HG03565 (cell line): Measurements from ENCODE around the gene SMCR8.
"Not testable (repeated sequence)": the region's sequence is repeated elsewhere in the genome, so short reads cannot be mapped to it uniquely, and the experiment has no call there.

Source experiments
- ATAC-seq: cut with Tn5 transposase; IDR thresholded peaks from one replicate; pipeline ENCODE4 v1.9.1; 2021; ENCODE audit warnings: mild to moderate bottlenecking, moderate library complexity; ENCODE audit not compliant: unreplicated experiment

Gene SMCR8

DNA sequence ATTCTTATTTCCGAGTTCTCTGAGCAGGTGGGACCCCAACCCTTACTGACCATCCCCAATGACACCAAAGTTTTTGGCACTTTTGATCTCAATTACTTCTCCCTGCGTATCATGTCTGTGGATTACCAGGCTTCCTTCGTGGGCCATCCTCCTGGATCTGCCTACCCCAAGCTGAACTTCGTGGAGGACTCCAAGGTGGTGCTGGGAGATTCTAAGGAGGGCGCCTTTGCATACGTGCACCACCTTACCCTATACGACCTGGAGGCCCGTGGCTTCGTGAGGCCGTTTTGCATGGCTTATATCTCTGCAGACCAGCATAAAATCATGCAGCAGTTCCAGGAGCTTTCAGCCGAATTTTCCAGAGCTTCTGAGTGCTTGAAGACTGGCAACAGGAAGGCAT lies 868 bp downstream of the SMCR8 start:
- ATAC-seq = no peak

DNA sequence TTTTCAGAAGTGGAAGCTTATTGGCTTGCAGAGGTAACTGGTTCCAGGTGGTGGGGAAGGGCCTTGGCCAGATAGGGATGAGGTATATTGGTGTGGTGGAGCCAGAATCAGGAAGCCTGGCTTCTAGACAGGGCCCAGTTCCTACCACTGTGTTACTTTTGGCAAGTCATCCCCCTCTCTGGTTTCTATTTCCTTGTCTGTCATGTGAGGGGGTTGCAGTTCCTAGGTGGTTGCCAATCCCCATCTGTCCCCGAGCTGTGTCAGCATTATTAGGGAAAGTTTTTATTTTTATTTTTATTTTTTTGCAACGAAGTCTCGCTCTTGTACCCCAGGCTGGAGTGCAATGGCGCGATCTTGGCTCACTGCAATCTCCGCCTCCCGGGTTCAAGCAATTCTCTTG lies 3.0 kb downstream of the SMCR8 start:
- ATAC-seq = no peak

DNA sequence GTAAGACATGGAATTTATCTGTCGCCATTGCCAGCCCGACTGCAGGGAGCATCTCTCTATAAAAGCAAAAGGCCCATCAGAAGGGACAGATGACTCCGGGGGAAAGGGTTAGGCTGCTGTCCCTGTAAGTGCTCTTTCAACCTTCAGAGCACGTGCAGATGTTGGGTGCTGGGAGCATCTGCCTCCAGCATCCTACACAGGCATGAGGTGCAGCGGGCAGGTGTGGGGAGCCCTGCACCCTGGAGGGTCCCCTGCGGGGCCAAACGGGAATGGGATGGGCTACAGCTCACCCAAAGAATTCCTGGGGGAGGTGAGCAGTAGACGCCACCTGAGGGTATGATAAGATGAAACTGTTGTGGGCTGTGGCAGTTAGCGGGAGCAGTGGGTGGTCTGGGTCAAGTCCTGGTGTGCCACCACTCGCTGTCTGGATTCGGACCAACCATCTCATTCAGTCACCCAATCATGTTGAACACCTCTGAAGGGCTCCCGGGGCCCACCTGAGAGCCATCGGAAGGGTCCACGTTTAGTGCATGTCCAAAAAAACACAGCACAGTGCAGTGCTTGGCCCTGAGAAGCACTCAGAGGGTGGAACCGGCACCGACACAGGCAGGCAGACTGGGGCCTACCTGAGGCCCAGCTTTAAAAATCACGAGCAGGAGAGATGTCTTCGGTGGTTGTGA lies 3.8 kb downstream of the SMCR8 start:
- ATAC-seq = no peak

DNA sequence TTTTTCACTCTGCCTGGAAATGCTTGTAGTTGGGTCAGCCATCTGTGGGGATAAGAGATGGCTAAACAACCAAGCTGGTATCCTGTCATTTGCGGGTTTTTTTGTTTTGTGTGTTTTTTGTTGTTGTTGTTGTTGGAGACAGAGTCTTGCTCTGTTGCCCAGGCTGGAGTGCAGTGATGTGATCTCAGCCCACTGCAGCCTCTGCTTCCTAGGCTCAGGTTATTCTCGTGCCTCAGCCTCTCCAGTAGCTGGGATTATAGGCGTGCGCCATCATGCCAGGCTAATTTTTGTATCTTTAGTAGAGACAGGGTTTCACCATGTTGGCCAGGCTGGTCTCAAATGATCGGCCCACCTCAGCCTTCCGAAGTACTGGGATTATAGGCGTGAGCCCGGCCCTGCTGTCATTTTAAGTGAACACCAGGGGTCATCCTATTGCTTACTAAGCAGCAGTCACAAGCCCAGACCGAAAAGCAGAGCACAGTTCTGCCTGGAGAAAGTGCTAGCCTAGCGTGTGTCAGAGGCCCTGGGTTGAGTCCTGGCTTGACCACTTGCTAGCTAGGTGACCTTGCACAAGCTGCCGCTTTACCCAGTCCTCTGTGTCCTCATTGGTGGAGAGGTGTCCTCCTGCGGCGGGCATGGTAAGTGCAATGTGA lies 4.6 kb downstream of the SMCR8 start:
- no peak for ATAC-seq

DNA sequence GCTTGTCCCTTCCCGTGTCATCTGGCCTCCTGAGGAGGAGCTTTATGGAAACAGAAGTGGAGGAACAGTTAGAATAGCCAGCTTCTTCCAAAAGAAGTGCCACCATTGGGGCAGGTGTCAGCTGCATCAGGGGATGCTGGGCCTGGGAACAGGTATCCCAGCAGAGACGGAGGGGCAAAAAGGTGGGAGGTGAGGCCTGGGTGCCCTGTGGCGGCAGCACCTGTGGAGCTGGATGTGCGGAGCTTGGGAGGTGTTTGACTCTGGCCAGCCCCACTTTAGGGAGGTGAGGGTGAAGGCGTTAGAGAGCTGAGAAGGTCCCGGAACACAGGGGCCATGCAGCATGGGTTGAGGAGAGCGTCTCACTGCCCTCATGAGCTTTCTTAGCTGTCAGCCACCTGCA lies 5.2 kb downstream of the SMCR8 start:
- no peak for ATAC-seq

DNA sequence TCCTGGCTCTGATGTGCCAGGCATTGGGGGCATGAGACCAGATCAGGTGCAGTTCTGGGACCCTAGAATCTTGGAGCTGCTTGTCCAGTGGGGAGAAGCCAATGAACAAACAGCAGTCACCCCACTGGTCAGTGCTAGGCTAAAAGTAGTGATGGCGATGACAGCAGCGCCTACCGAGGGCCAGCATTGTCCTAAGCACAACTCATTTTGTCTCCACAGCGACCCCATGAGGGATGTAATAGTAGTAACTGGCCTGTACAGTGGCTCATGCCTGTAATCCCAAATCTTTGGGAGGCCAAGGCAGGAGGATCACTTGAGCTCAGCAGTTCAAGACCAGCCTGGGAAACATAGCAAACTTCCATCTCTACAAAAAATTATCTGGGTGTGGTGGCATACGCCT lies 6.2 kb downstream of the SMCR8 start:
- ATAC-seq = no peak

DNA sequence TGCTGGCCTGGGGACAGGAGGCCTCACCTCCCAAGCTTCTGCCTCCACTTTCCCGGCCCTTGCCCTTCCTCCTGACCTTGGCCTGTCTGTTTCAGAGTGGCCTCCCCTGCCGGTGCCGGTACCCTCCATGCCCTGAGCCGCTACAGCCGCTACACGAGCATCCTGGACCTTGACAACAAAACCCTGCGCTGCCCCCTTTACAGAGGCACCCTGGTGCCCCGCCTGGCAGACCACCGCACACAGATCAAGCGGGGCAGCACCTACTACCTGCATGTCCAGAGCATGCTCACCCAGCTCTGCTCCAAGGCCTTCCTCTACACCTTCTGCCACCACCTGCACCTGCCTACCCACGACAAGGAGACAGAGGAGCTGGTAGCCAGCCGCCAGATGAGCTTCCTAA lies 7.4 kb downstream of the SMCR8 start:
- no peak for ATAC-seq

DNA sequence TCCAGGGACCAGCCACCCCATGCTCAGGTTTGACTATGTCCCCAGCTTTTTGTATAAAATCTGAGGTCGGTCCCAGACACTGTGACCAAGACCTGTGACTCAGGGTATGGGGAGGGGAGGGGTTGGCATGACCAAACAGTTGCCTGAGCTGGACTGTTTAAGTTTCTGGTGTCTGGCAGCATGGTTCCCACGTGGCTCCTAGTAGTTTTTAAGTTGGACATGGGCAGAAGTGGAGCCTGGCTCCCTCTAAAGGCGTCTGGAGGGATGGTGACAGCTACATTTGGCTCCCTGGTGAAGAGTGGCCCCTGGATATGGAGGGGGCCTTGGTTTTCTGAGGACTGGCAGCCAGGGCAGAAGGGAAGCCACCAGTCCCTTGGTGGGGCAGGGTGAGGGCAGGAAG lies 7.9 kb downstream of the SMCR8 start:
- no peak for ATAC-seq

DNA sequence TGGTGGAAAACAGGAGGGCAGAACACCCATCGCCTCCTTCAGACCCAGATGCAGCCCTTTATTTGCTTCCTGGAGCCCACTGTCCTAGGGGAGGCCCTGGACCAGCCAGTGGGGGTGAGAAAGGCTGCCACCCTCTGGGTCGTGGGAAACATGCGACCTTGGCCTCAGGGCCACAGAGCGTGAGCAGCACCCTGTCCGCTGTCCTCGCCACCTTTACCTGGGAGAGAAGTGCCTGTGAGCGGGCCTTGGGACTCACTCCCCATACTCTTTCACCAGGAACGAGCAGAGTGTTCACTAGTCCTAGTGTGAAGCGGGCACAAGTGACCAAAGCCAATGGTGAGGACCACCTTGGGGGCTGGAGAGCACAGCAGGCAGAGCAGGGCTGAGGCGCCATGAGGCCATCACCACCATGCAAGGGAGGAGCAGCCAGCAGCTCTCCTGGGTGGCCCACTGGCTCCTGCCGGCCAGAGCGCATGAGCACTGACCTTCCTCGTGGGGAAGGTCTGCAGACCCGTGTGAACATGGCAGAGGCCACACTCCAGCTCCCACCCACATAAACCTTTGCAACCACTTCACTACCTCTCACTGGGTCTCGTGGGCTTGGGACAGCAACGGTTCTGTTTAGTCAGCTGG lies 8.5 kb downstream of the SMCR8 start:
- no peak for ATAC-seq

DNA sequence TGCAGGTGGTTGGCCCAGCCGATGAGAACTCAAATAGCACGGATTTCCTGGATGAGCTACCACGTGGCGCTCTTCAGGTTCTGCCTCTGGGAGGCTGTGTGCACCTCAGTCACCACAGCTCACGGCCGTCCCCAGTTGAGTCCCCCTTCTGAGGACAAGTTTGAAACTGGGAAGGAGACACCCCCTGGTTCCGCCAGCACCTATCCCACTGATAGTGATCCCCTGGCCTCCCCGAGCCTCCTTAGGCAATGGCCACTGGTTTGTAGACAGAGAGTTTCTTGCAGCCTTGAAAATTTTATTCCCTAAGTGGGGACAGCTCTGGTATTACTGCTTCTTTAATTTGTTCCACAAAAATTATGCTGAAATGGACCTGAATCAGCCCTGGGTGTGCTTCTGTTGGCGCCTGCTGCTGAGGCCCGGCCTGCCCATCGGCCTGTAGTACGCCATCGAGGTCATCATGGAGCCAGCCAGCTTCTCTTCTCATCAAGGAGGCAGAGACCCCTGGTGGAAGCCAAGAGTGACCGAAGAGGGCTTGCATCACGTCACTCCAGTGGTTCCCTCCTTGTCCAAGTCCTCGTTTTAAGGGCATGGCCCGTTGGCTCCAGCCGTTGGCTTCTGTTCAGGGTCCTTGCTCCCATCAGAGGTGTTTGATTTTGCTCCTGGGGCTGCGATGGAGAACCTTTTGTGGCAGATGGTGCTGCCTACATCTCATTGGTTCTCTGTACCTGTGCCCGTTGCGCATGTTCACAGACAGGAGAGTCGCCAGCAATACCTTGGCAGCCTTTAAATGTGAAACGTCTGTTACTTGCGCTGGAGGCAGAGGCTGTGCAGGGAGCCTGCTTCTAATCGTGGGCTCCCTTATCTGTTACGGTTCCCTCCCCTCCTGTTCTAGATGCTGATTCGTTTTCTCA lies 9.3 kb downstream of the SMCR8 start:
- no peak for ATAC-seq

DNA sequence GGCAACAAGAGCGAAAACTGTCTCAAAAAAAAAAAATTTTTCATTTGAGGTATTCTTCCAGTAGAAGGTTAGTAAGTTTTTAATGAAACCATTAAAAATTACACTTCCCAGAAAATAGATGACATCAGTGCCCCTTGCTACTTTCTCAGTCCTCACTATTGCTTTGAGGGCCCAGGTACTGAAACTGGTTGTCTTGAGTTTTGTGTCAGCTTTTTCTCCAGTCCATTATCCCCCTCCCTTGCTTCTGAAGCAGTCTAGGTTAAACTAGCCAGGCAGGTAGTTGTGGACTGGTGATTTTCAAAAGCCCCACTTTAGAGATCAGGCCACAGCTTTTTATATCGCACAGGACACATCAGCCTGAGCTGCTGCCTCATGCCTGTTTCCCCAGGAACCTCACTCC lies 10.9 kb downstream of the SMCR8 start:
- no peak for ATAC-seq

DNA sequence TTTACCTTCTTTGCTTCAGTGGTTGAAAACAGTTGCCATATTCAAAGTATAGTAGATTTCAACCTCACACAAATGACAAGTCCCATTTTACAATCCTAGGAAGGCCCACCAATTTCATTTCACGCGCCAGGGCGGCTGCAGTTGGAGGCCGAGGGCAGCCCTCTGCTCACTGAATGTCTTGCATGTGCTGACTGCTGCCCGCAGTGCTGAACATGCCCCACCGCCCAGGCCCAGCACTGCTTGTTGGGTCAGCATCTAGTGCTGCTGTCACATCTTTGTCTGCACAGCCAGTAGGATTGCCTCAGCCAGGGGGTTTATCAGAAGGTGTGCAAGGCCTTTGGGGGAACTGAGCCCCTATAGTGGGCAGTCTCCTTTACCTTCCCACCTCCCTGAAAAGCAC lies 11.5 kb downstream of the SMCR8 start:
- no peak for ATAC-seq

DNA sequence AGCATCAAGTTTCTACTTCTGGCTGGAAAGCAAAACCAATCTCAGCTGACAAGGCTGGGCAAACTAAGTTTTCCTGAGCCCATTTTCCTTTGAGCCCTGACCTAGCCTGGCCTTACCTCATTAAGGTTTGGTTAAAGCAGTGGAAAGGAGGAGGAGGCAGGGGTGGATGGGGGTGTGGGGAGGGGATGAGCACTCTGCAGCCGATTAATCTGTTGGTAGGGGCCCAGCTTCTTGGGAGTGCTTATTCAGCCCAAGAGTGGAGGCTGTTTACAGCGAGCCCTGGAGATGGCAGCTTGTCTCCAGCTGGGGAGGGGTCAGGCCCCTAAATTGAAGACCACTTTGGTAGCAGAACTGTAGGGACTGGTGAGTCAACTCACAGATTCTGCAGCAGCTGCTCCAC lies 12.0 kb downstream of the SMCR8 start:
- no peak for ATAC-seq

DNA sequence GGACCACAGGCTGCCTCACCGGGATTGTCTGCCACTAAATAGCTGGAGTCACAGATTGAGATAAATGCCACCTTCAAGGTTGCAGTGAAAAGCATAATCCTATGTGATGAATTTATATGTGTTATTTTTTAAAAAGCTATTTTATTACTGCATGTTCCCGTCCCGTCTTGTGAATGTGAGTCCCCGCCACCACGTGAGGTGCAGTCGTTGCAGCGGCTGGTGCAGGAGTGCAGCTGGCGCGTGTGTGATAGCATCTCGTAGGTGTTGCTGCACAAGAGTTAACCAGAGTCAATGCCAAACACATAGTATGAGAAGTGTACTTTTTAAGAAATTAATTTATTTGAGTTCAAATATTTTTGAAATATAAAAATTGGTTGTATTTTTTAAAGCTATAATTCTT lies 12.5 kb downstream of the SMCR8 start:
- no peak for ATAC-seq

DNA sequence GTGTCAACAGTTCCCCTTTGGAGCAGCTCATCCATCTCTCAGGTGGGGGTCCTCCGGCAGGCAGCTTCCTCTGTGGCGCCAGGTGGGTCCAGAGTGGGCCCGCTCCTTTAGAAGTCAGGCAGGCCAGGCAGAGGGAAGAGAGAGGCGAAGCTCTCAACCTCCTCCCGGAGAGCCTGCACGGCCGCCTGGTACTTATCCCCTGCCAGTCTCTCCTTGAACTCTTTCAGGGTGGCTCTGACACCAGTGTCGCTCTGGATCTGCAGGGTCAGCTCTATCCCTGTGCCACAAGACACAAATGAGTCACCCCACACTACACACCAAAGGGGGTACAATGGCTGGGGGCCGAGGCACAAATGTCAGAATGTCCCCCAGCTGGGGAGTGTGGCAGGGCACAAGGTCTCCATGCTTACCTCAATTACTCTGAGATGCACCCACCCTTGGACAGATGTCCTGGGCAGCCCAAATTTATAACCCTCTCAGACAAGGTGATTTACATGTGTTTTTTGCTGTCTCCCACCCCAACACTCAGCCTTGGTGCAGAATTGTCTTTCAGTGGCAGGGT lies 13.6 kb downstream of the SMCR8 start:
- ATAC-seq = no peak

DNA sequence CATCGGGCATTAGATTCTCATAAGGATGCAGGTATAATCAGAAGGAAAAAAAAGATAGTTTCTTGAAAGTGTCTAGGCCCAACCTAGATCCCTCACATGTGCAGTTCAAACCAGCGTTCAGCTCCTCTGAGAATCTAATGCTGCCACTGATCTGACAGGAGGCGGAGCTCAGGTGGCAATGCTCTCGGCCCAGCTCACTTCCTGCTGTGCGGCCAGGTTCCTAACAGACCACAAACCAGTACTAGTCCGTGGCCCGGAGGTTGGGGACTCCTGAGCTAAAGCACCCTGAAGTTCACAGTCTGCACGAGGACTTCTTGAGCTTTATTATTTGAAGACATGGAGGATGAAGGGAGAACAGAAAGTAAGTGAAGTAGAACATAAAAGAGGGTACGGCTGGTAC lies 16.8 kb downstream of the SMCR8 start:
- ATAC-seq = no peak

DNA sequence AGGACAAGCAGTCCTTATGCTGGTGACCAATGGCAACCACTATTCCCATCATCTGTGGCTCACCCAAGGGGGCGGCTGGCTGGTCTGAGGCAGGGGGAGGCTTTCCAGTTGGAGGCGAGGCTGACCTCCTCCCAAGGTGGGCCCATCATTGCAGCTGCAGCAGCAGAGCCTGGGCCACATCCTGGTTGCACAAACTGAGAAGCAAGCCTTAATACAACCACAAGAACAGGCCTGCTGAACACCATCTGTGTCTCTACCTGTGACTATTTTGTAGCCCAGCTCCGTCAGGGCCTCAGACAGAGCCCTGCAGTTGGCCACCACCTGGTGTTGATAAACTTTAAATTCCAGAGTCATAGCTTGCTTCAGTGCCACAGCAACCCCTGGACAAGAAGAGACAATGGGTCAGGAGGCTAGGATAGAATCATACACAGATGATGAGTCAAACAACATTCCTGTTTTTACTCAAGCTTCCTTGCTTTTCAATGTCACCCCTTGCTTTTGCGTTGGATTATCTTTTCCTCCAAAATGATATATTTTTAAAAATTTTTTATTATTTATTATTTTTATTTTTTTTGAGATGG lies 17.9 kb downstream of the SMCR8 start:
- ATAC-seq = no peak

DNA sequence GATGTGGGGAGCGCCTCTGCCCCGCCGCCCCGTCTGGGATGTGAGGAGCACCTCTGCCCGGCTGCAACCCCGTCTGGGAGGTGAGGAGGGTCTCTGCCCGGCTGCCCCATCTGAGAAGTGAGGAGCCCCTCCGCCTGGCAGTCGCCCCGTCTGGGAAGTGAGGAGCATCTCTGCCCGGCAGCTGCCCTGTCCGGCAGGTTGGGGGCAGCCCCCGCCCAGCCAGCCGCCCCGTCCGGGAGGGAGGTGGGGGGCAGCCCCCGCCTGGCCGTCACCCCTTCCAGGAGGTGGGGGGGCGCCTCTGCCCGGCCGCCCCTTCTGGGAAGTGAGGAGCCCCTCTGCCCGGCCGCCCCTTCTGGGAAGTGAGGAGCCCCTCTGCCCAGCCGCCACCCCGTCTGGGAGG lies 23.1 kb downstream of the SMCR8 start:
- not testable (repeated sequence) for ATAC-seq

DNA sequence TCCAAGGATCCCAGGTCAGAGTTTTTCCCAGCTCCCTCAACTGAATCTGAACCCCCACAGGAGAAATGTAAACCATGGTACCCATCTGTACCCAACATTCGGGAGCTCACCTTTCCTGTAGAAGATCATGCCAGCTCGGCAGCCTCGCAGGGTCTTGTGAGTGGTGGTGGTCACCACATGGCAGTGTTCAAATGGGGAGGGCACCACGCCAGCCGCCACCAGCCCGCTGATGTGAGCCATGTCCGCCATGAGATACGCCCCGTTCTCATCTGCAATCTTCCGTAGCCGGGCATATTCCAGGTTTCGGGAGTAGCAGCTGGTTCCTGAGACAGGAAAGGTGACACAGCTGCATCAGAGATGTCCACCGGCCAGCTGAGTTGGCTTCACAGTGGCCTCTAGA lies 24.8 kb downstream of the SMCR8 start:
- ATAC-seq = no peak

DNA sequence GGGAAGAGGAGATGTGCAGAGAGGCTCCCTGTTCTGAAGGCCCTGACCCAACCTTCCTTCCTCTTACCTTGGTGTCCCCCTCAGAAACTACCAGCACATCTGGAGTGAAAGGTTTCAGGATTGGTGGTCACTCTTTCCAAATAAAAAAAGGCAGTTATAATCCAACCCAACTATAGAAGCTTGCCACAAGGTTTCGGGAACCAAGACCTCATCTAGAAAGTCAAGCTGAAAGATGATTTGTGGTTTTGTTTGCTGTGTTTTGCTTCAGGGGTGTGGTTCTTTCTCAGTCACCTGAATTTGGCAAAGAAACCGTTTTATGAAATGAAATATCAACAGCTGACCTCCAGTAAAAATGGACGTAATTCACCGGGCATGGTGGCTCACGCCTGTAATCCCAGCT lies 28.9 kb downstream of the SMCR8 start:
- no peak for ATAC-seq

DNA sequence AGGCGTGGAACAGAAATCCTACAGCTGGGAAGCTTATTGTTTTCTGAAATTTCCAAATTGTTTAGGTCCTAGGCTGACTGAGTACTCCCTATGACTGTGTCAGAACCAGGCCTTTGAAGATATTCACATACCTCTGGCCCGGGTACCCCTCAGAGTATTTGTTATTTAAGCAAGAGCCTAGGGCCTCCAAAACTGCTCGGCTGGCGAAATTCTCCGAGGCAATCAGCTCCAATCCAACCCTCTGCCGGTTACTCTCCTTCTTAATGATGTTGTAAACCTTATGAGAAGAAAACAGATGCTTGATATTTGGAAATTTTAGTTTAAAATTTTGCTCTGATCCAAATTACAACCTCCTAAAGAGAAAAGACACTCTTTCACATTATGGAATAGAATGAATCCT lies 38.4 kb downstream of the SMCR8 start:
- ATAC-seq = no peak
